Inferior parietal cortex (tissue), 1 donor: ENCODE measurements around the gene DHDDS.

Source experiments
- DNase-seq: peaks from one replicate; pipeline ENCODE4 v3.0.0-alpha.2; 2016; ENCODE audit errors: extremely low spot score

Gene DHDDS

GRCh38 chr1:26417111-26417759, 14.9 kb upstream of the DHDDS start:
- DNase-seq = peak; percentile 62

- no peak for DNase-seq
Observed at GRCh38 chr1:26418865-26419349, 13.2 kb upstream of the DHDDS start.

GRCh38 chr1:26419494-26419893, 12.6 kb upstream of the DHDDS start:
- no peak for DNase-seq

GRCh38 chr1:26429721-26430120, 2.4 kb upstream of the DHDDS start:
- DNase-seq = no peak

- no peak for DNase-seq
Observed at GRCh38 chr1:26432793-26433192, 672 bp downstream of the DHDDS start.

GRCh38 chr1:26434161-26434752, 2.1 kb downstream of the DHDDS start:
- no peak for DNase-seq

GRCh38 chr1:26438041-26438440, 5.9 kb downstream of the DHDDS start:
- DNase-seq = no peak

GRCh38 chr1:26440259-26440658, 8.1 kb downstream of the DHDDS start:
- DNase-seq = no peak

GRCh38 chr1:26449868-26450267, 17.7 kb downstream of the DHDDS start:
- no peak for DNase-seq

GRCh38 chr1:26450908-26451307, 18.8 kb downstream of the DHDDS start:
- no peak for DNase-seq

GRCh38 chr1:26452459-26453183, 20.5 kb downstream of the DHDDS start:
- DNase-seq = no peak

- no peak for DNase-seq
Observed at GRCh38 chr1:26459148-26459547, 27.0 kb downstream of the DHDDS start.

GRCh38 chr1:26459573-26460031, 27.5 kb downstream of the DHDDS start:
- DNase-seq = no peak

- DNase-seq = no peak
Observed at GRCh38 chr1:26468911-26469310, 36.8 kb downstream of the DHDDS start.

- DNase-seq = no peak
Observed at GRCh38 chr1:26469558-26469957, 37.4 kb downstream of the DHDDS start.

- DNase-seq = peak; percentile 10
Observed at GRCh38 chr1:26470878-26471497, 38.9 kb downstream of the DHDDS start.

- peak; percentile 65 for DNase-seq
Observed at GRCh38 chr1:26471498-26472319, 39.6 kb downstream of the DHDDS start.

GRCh38 chr1:26472320-26472900, 40.3 kb downstream of the DHDDS start, which contains the start of gene HMGN2:
Gene HMGN2, plus strand, starts transcription at chr1:26472440. Its CDS starts 173 bp downstream, at chr1:26472613.
- DNase-seq = peak; percentile 93

- DNase-seq = peak; percentile 94
Observed at GRCh38 chr1:26472901-26473845, 41.1 kb downstream of the DHDDS start.

- no peak for DNase-seq
Observed at GRCh38 chr1:26474818-26475217, 42.7 kb downstream of the DHDDS start.
